Measurements from ENCODE around the gene CCHCR1. TPM values are rescaled to one million over a fixed set of nuclear protein-coding genes. Genes with fewer than 3 reads are reported as not detected.

CCHCR1 gene
- total and polyA plus RNA-seq, 2 of the 8 experiments (the other 6 are each of a cell fraction or from before 2014, with no cell fraction given) = 20.9 to 38.0 TPM

- Histone ChIP-seq H3K9me3 (ENCODE audit: insufficient read depth in 2 of 2, low read depth in 1 of 2, low read length in 1 of 2) (no peaks in the 10 kb centered on the region), H4K91ac (replicated peaks; ENCODE audit: insufficient read length, low read length) (peak overlapping the region; percentile 25), H4K8ac (ENCODE audit: extremely low read depth, insufficient read depth, low read length) (no peak overlapping the region; the same call in 1 of the 2 replicates), H3K4me2 (ENCODE audit: insufficient read depth in 1 of 2, low read depth in 2 of 2, low read length in 2 of 2) (no peak overlapping the region), H3K79me1 (ENCODE audit: low read depth, low read length) (no peaks in the 10 kb centered on the region), H2BK20ac (ENCODE audit: low read length) (0 out of 2 replicates have a peak overlapping the region, but pooled peaks have one; percentile 9), H3K4me1 (replicated peaks in 1 of 4; ENCODE audit: control insufficient read depth in 3 of 4, insufficient read depth in 4 of 4, low read length in 3 of 4) (peaks cover 0 to 3% (median 3%) of the 10 kb centered on the region in 4 experiments; a peak in 3 of 7 replicates), H3K4me3 (ENCODE audit: extremely low read depth in 1 of 4, insufficient read depth in 2 of 4, low read depth in 3 of 4, low read length in 4 of 4) (no peak overlapping the region), H2BK12ac (ENCODE audit: low read depth, low read length) (0 out of 2 replicates have a peak overlapping the region, but pooled peaks have one; percentile 68), H3K4ac (replicated peaks; ENCODE audit: insufficient read length, low read depth, low read length) (no peak overlapping the region), H3K9ac (replicated peaks in 1 of 4; ENCODE audit: extremely low read depth in 1 of 4, low read depth in 3 of 4, low read length in 3 of 4) (no peak overlapping the region), H3K36me3 (ENCODE audit: control insufficient read depth in 2 of 4, insufficient read depth in 4 of 4, low read length in 3 of 4) (no peaks in the 10 kb centered on the region), H3K23me2 (ENCODE audit: low read depth, low read length) (no peaks in the 10 kb centered on the region), H2AFZ (ENCODE audit: low read length) (no peak overlapping the region; the same call in 1 of the 2 replicates), H3K27me3 (replicated peaks in 1 of 4; ENCODE audit: control insufficient read depth in 3 of 4, extremely low read depth in 1 of 4, insufficient read depth in 3 of 4, low read length in 3 of 4) (no peaks in the 10 kb centered on the region; a peak in 1 of 7 replicates), H2AK5ac (ENCODE audit: low read depth, low read length) (no peak overlapping the region), H2BK5ac (ENCODE audit: low read depth, low read length) (peak overlapping the region; percentile 5; the same call in 1 of the 2 replicates), H3K14ac (ENCODE audit: insufficient read length) (no peak overlapping the region), H4K5ac (ENCODE audit: insufficient read length, low read depth, low read length) (no peak overlapping the region), H4K20me1 (replicated peaks in 1 of 2; ENCODE audit: control insufficient read depth in 1 of 2, insufficient read depth in 2 of 2, low read length in 2 of 2) (no peaks in the 10 kb centered on the region), H2BK15ac (ENCODE audit: low read length) (peak overlapping the region; percentile 100; the same call in 1 of the 2 replicates), H2BK120ac (replicated peaks; ENCODE audit: low read depth, low read length) (no peak overlapping the region), H3K23ac (ENCODE audit: insufficient read length) (no peak overlapping the region), H3K79me2 (ENCODE audit: control insufficient read depth in 1 of 2, insufficient read depth in 2 of 2, low read length in 2 of 2) (no peaks in the 10 kb centered on the region), H3K18ac (ENCODE audit: extremely low read depth, low read length) (no peak overlapping the region), H3K27ac (ENCODE audit: low read depth, low read length) (no peak overlapping the region), H3K56ac (replicated peaks; ENCODE audit: insufficient read length, low read depth, low read length) (no peak overlapping the region)
- peak; percentile 53 to 70 for TF ChIP-seq RAD21 (IDR thresholded peaks at IDR 0.05 in 1 of 2, conservative IDR thresholded peaks at IDR 0.05 in 1 of 2; ENCODE audit: low read depth in 2 of 2, low read length in 2 of 2)
- TF ChIP-seq E2F6 (IDR thresholded peaks at IDR 0.05) = 0 out of 2 replicates have a peak, but pooled peaks have one; percentile 12
- no peak for TF ChIP-seq CTBP2 (IDR thresholded peaks at IDR 0.05; ENCODE audit: borderline replicate concordance, insufficient read depth, insufficient read length, low read length)
- TF ChIP-seq CTCF (IDR thresholded peaks at IDR 0.05; ENCODE audit: control extremely low read depth in 1 of 3, insufficient read depth in 1 of 3, low read depth in 1 of 3, low read length in 3 of 3) = peak; percentile 60 to 86 (median 83)
- no peak for TF ChIP-seq CEBPB (IDR thresholded peaks at IDR 0.05; ENCODE audit: low read depth, low read length)
- 0 out of 2 replicates have a peak, but pooled peaks have one; percentile 16 for TF ChIP-seq TCF12 (IDR thresholded peaks at IDR 0.05; ENCODE audit: low read depth, low read length)
- no peak for TF ChIP-seq CBX5 (IDR thresholded peaks at IDR 0.05; ENCODE audit: low read depth, low read length)
- DNase-seq (ENCODE audit: low read depth in 1 of 2, low spot score in 2 of 2) (peak in 1 of 2 experiments; percentile 95), FAIRE-seq (peak; percentile 81)
- ChIA-PET POLR2A (ENCODE audit: partially characterized antibody) (interaction anchor here (0.9 to 68.5 kb wide), 3 partner anchors 12 to 239 kb away, joined by 3 to 2251 read pairs (median 4); partner anchors contain the start of genes CCHCR1, POU5F1, PSORS1C2 and TCF19), CTCF (ENCODE audit: partially characterized antibody) (interaction anchor here (0.7 to 13.5 kb wide), 25 partner anchors 13 to 554 kb away, joined by 3 to 187 read pairs (median 4); partner anchors contain the start of genes C6orf15, PSORS1C1, PSORS1C2 and TCF19)
- 21% methylated on average over 8 of the region's 8 CpGs; no CpG with 5 or more reads in 1 of the 2 experiments for WGBS, 2 experiments (ENCODE audit: extremely low coverage in 1 of 2, insufficient coverage in 1 of 2, insufficient read length in 1 of 2, insufficient replicate concordance in 2 of 2, low coverage in 1 of 2, low lambda C conversion rate in 2 of 2, missing lambda C conversion rate in 1 of 2)
Observed at GRCh38 chr6:31128093-31128676, 29.4 kb downstream of the CCHCR1 start.
